Measurements from ENCODE around the gene TIGD6. TPM values are rescaled to one million over a fixed set of nuclear protein-coding genes. Genes with fewer than 3 reads are reported as not detected.

TIGD6 gene
- total and polyA plus RNA-seq, 2 of the 4 experiments (the other 2 are of a cell fraction), result 5.8 to 6.6 TPM

DNA sequence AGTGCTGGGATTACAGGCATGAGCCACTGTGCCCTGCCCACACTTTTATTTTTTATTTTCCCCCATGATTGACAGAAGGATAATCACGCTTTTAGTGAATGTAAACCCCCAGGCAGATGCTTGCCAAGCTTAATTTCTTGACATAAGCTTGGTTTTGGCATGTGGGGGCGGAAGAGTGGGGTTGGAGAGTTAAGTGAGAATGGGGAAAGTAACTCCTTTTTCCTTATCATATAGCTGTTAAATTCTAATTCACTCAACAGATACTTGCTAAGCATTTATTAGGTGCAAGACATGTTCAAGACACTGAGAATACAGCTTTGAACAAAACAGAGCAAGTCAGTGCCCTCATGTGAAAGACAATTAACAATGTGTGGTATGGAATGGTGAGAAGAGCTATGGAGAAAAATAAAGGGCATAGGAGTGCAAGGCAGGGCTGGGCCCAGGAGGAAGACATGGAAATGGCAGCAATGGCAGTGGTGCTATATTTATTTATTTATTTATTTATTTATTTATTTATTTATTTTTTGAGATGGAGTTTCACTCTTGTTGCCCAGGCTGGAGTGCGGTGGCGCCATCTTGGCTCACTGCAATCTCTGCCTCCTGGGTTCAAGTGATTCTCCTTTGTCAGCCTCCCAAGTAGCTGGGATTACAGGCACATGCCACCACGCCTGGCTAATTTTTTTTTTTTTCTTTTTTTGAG, 37.7 kb downstream of the TIGD6 start:
- H3K27me3 ChIP-seq (ENCODE audit: control insufficient read depth, insufficient read depth, low read length), result no peaks in the 10 kb centered on the region
- no peak overlapping the region for H2BK15ac ChIP-seq (ENCODE audit: low read depth, low read length)
- DNase-seq, result no peak
- H3K18ac ChIP-seq (ENCODE audit: low read depth, low read length), result no peak overlapping the region
- no peaks in the 10 kb centered on the region for H4K20me1 ChIP-seq (ENCODE audit: insufficient read depth, low read length)
- in situ Hi-C loops (cut with MboI; ENCODE audit: low sequenced_read_pairs), result no loop called here
- BruUV-seq (replicated peaks), result no TSS peak
- H3K4me1 ChIP-seq (ENCODE audit: control insufficient read depth, insufficient read depth, low read length), result peaks cover 6% of the 10 kb centered on the region
- H3K23ac ChIP-seq (ENCODE audit: low read depth, low read length), result no peak overlapping the region
- no peak overlapping the region for H4K8ac ChIP-seq (ENCODE audit: low read depth in 2 of 2, low read length in 2 of 2)
- H3K9me3 ChIP-seq (ENCODE audit: control insufficient read depth, insufficient read depth, low read length), result no peaks in the 10 kb centered on the region
- no peak overlapping the region for H3K4me3 ChIP-seq (ENCODE audit: insufficient read depth, low read depth, low read length)
- H2AFZ ChIP-seq (replicated peaks; ENCODE audit: low read length, poor library complexity), result no peak overlapping the region
- peaks cover 7% of the 10 kb centered on the region for H3K9me1 ChIP-seq (ENCODE audit: insufficient read depth, low read length)
- no peak overlapping the region for H2AK5ac ChIP-seq (ENCODE audit: low read depth, low read length)
- H2BK120ac ChIP-seq (ENCODE audit: low read depth, low read length), result no peak overlapping the region
- WGBS, 2 experiments (ENCODE audit: extremely low coverage in 2 of 2, insufficient read length in 1 of 2), result 86% methylated on average over 1 of the region's 5 CpGs; no CpG with 5 or more reads in 1 of the 2 experiments
- H4K5ac ChIP-seq (ENCODE audit: low read depth, low read length), result no peak overlapping the region
- no peak overlapping the region for H2BK20ac ChIP-seq (ENCODE audit: low read depth, low read length)
- H2AK9ac ChIP-seq (replicated peaks; ENCODE audit: low read depth, low read length, poor library complexity), result no peak overlapping the region
- no peak overlapping the region for H2BK5ac ChIP-seq (ENCODE audit: low read depth, low read length, poor library complexity, severe bottlenecking)
- CTCF ChIA-PET, result interaction anchor here (0.6 to 2.7 kb wide), 8 partner anchors 28 to 132 kb away, joined by 3 to 23 read pairs (median 4); no protein-coding TSS in a partner anchor
- no peak overlapping the region for H3K27ac ChIP-seq (ENCODE audit: insufficient read depth, low read length)
- no peak overlapping the region for H3K56ac ChIP-seq (ENCODE audit: extremely low read depth, insufficient read depth, low read length)
- intact Hi-C loops (cut with micrococcal nuclease), result loop anchor here (1.0 to 5.0 kb wide), 3 partner anchors 28 to 128 kb away; no protein-coding TSS in a partner anchor
- H3K9ac ChIP-seq (ENCODE audit: low read depth, low read length), result no peak overlapping the region
- no peak overlapping the region for H3K4me2 ChIP-seq (ENCODE audit: low read depth, low read length)
- ATAC-seq (ENCODE audit: low read depth), result no peak
- H3K79me1 ChIP-seq (ENCODE audit: low read depth in 1 of 2, low read length in 2 of 2), result peaks cover 0 to 14% of the 10 kb centered on the region in 2 experiments; a peak in 3 of 4 replicates
- dilution Hi-C loops (cut with HindIII; ENCODE audit: low sequenced_read_pairs, unreplicated experiment), result no loop called here
- H3K14ac ChIP-seq (replicated peaks; ENCODE audit: low read depth, low read length), result no peak overlapping the region
- POLR2A ChIA-PET (ENCODE audit: unreplicated experiment), result no interaction called here
- no peaks in the 10 kb centered on the region for H3K36me3 ChIP-seq (ENCODE audit: control insufficient read depth, insufficient read depth, low read length)
- no peak overlapping the region for H3K4ac ChIP-seq (ENCODE audit: low read depth, low read length)
- TF ChIP-seq MAZ (IDR thresholded peaks at IDR 0.05; ENCODE audit: borderline replicate concordance, low read depth, low read length) (no peak), SMC3 (IDR thresholded peaks at IDR 0.05; ENCODE audit: low read depth, low read length) (no peak), POLR2A (IDR thresholded peaks at IDR 0.05; ENCODE audit: low read depth, low read length) (no peak), RAD21 (IDR thresholded peaks at IDR 0.05; ENCODE audit: low read length) (no peak), RFX5 (IDR thresholded peaks at IDR 0.05; ENCODE audit: low read depth, low read length) (no peak), MAFK (IDR thresholded peaks at IDR 0.05; ENCODE audit: low read depth, low read length) (no peak), FOS (IDR thresholded peaks at IDR 0.05; ENCODE audit: low read depth, low read length) (no peak), CEBPB (IDR thresholded peaks at IDR 0.05; ENCODE audit: low read depth, low read length) (no peak), BHLHE40 (IDR thresholded peaks at IDR 0.05; ENCODE audit: low read depth, low read length) (no peak), CHD1 (IDR thresholded peaks at IDR 0.05; ENCODE audit: low read depth, low read length) (no peak), MXI1 (IDR thresholded peaks at IDR 0.05; ENCODE audit: borderline replicate concordance, low read depth, low read length) (no peak), NFE2L2 (IDR thresholded peaks at IDR 0.05; ENCODE audit: low read depth, low read length) (no peak), RCOR1 (IDR thresholded peaks at IDR 0.05; ENCODE audit: insufficient replicate concordance, low read length) (no peak)
- TF ChIP-seq, protein P1, sequence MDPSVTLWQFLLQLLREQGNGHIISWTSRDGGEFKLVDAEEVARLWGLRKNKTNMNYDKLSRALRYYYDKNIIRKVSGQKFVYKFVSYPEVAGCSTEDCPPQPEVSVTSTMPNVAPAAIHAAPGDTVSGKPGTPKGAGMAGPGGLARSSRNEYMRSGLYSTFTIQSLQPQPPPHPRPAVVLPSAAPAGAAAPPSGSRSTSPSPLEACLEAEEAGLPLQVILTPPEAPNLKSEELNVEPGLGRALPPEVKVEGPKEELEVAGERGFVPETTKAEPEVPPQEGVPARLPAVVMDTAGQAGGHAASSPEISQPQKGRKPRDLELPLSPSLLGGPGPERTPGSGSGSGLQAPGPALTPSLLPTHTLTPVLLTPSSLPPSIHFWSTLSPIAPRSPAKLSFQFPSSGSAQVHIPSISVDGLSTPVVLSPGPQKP (IDR thresholded peaks at IDR 0.05; ENCODE audit: borderline replicate concordance, low read depth, low read length), result no peak
- TF ChIP-seq, protein P2, sequence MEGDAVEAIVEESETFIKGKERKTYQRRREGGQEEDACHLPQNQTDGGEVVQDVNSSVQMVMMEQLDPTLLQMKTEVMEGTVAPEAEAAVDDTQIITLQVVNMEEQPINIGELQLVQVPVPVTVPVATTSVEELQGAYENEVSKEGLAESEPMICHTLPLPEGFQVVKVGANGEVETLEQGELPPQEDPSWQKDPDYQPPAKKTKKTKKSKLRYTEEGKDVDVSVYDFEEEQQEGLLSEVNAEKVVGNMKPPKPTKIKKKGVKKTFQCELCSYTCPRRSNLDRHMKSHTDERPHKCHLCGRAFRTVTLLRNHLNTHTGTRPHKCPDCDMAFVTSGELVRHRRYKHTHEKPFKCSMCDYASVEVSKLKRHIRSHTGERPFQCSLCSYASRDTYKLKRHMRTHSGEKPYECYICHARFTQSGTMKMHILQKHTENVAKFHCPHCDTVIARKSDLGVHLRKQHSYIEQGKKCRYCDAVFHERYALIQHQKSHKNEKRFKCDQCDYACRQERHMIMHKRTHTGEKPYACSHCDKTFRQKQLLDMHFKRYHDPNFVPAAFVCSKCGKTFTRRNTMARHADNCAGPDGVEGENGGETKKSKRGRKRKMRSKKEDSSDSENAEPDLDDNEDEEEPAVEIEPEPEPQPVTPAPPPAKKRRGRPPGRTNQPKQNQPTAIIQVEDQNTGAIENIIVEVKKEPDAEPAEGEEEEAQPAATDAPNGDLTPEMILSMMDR (conservative IDR thresholded peaks at IDR 0.05; ENCODE audit: low read depth, low read length), result no peak
- TF ChIP-seq, protein P3, sequence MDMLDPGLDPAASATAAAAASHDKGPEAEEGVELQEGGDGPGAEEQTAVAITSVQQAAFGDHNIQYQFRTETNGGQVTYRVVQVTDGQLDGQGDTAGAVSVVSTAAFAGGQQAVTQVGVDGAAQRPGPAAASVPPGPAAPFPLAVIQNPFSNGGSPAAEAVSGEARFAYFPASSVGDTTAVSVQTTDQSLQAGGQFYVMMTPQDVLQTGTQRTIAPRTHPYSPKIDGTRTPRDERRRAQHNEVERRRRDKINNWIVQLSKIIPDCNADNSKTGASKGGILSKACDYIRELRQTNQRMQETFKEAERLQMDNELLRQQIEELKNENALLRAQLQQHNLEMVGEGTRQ (IDR thresholded peaks at IDR 0.05; ENCODE audit: low read depth, low read length), result no peak
- no peak overlapping the region for H4K91ac ChIP-seq (ENCODE audit: insufficient read depth, low read depth, low read length)
